Measurements from ENCODE around the gene GARRE1. TPM values are rescaled to one million over a fixed set of nuclear protein-coding genes. Genes with fewer than 3 reads are reported as not detected.
"Not testable (repeated sequence)": the region's sequence is repeated elsewhere in the genome, so short reads cannot be mapped to it uniquely, and the experiment has no call there.

Gene GARRE1, protein sequence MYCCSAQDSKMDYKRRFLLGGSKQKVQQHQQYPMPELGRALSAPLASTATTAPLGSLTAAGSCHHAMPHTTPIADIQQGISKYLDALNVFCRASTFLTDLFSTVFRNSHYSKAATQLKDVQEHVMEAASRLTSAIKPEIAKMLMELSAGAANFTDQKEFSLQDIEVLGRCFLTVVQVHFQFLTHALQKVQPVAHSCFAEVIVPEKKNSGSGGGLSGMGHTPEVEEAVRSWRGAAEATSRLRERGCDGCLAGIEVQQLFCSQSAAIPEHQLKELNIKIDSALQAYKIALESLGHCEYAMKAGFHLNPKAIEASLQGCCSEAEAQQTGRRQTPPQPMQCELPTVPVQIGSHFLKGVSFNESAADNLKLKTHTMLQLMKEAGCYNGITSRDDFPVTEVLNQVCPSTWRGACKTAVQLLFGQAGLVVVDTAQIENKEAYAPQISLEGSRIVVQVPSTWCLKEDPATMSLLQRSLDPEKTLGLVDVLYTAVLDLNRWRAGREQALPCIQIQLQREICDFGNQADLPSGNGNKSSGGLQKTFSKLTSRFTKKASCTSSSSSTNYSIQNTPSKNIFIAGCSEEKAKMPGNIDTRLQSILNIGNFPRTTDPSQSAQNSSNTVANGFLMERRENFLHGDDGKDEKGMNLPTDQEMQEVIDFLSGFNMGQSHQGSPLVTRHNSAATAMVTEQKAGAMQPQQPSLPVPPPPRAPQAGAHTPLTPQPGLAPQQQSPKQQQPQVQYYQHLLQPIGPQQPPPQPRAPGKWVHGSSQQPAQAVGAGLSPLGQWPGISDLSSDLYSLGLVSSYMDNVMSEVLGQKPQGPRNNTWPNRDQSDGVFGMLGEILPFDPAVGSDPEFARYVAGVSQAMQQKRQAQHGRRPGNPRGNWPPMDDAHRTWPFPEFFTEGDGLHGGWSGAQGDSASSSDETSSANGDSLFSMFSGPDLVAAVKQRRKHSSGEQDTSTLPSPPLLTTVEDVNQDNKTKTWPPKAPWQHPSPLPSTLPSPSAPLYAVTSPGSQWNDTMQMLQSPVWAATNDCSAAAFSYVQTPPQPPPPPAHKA (N-terminal part only)
- 7.2 TPM for polyA plus RNA-seq (2013)

DNA sequence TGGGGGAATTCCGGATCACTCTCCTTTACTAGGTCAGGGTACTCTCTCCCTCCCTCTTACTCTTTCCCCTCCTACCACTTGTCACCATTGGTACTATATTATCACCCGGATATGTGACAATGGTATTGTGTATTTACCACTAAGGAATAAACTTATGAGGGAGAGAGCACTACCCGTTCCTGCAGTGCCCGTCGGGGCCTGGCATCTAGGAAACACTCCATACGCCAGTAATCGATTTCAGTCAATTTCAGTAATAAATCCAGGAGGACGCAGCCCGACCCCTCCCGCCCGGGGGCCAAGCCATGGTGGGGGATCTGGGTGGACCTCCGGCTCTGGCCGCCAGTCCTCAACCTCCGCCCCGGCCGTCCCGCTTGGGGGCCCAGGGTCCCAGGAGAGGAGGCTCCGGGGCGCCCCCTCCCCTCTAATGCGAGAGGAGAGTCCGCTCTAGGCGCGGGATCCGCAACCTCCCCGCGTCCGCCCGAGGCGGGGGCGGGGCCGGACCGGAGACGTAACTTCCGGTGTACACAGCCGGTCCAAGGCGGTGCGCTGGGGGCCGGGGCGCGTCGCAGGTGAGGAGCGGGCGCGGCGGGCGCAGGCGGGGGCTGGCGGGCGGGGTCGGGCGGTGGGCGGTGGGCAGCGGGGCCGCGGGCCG lies at the start of gene GARRE1:
GARRE1 (plus strand) TSS at position 509 of the 652 bp plus-strand sequence. CDS start 45,920 bp downstream, outside the sequence.
- WGBS (ENCODE audit: insufficient coverage): 0% methylated on average over 37 of the region's 56 CpGs
- H3K4me1 ChIP-seq (ENCODE audit: control extremely low read depth in 1 of 4, control insufficient read depth in 4 of 4, insufficient read depth in 4 of 4, low read length in 3 of 4): peaks cover 0 to 12% (median 10%) of the 10 kb centered on the region in 4 experiments
- H3K9me3 ChIP-seq (ENCODE audit: control extremely low read depth in 1 of 5, control insufficient read depth in 4 of 5, insufficient read depth in 2 of 5, low read depth in 1 of 5, low read length in 4 of 5): no peaks in the 10 kb centered on the region
- peak within 1 kb of the TSS; percentile 63 to 93 (median 82) for H3K4me3 ChIP-seq (ENCODE audit: control insufficient read depth in 1 of 7, extremely low read depth in 1 of 7, insufficient read depth in 4 of 7, low read depth in 2 of 7, low read length in 6 of 7)
- H3K27ac ChIP-seq (ENCODE audit: insufficient read depth in 1 of 2, low read depth in 1 of 2, low read length in 2 of 2, poor library complexity in 1 of 2, severe bottlenecking in 2 of 2): peak within 1 kb of the TSS in 1 of 2 experiments; percentile 49
- CTCF ChIA-PET: no interaction called here
- no peaks in the 10 kb centered on the region for H3K36me3 ChIP-seq (ENCODE audit: control insufficient read depth in 4 of 4, insufficient read depth in 4 of 4, low read length in 3 of 4)
- POLR2A ChIA-PET: no interaction called here
- H3K27me3 ChIP-seq (replicated peaks in 2 of 5; ENCODE audit: control insufficient read depth in 4 of 5, insufficient read depth in 5 of 5, low read length in 4 of 5): peaks cover 0 to 6% (median 0%) of the 10 kb centered on the region in 5 experiments
- DNase-seq: peak; percentile 54 to 82 (median 76)

DNA sequence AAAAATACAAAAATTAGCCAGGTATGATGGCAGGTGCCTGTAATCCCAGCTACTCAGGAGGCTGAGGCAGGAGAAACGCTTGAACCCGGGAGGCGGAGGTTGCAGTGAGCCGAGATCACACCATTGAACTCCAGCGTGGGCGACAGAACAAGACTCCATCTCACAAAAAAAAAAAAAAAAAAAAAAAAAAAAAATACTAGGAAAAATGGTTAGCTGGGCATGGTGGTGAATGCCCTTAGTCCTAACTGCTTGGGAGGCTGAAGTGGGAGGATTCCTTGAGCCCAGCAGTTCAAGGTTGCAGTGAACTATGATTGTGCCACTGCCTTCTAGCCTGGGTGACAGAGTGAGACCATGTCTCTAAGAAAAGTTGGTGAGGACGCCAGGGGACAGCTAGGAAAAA lies 49.0 kb upstream of the GARRE1 start:
- H3K27ac ChIP-seq (ENCODE audit: insufficient read depth in 1 of 2, low read depth in 1 of 2, low read length in 2 of 2, poor library complexity in 1 of 2, severe bottlenecking in 2 of 2); H3K4me1 ChIP-seq (ENCODE audit: control extremely low read depth in 1 of 4, control insufficient read depth in 4 of 4, insufficient read depth in 4 of 4, low read length in 3 of 4); H3K27me3 ChIP-seq (replicated peaks in 2 of 5; ENCODE audit: control insufficient read depth in 4 of 5, insufficient read depth in 5 of 5, low read length in 4 of 5); DNase-seq; H3K9me3 ChIP-seq (ENCODE audit: control extremely low read depth in 1 of 5, control insufficient read depth in 4 of 5, insufficient read depth in 2 of 5, low read depth in 1 of 5, low read length in 4 of 5); H3K4me3 ChIP-seq (ENCODE audit: control insufficient read depth in 1 of 7, extremely low read depth in 1 of 7, insufficient read depth in 4 of 7, low read depth in 2 of 7, low read length in 6 of 7): not testable (repeated sequence)
- 100% methylated on average over 5 of the region's 7 CpGs for WGBS (ENCODE audit: insufficient coverage)
- POLR2A ChIA-PET: interaction anchor here (0.6 kb wide), 1 partner anchor 1385 kb away, joined by 3 read pairs; no protein-coding TSS in a partner anchor
- CTCF ChIA-PET: interaction anchor here (0.7 to 1.4 kb wide), 2 partner anchors 10 to 1987 kb away, joined by 3 read pairs; no protein-coding TSS in a partner anchor
- peaks cover 11 to 44% (median 22%) of the 10 kb centered on the region in 4 experiments for H3K36me3 ChIP-seq (ENCODE audit: control insufficient read depth in 4 of 4, insufficient read depth in 4 of 4, low read length in 3 of 4)

DNA sequence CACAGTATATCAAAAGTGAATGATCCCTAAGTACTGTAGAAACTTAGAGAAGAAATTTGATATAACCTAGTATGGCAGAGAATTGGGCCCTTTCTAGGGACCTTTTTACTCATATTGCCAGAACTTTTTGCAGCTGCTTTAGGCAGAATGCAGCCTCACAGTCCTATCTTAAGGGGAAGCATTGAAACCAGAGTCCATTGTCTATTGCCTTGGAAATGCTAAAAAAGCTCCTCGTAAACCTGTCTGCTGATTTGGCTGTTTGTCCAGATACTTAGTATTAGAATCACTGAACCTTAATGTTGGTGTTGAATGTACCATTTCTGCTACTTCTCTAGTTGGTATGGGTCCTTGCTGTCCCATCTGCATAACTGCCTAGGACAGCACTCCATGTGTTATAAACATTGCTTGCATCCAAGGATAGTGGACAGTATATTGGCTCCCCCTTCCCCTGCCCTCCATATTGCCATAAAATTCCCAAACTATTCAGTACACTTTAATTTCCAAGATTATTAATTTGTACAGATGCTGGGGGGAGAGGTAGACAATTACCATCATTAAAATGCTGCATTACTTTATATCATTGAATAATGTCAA lies 46.0 kb upstream of the GARRE1 start:
- 100% methylated on average over 1 of the region's 1 CpG for WGBS (ENCODE audit: insufficient coverage)
- POLR2A ChIA-PET: no interaction called here
- H3K36me3 ChIP-seq (ENCODE audit: control insufficient read depth in 4 of 4, insufficient read depth in 4 of 4, low read length in 3 of 4): peaks cover 13 to 56% (median 27%) of the 10 kb centered on the region in 4 experiments

DNA sequence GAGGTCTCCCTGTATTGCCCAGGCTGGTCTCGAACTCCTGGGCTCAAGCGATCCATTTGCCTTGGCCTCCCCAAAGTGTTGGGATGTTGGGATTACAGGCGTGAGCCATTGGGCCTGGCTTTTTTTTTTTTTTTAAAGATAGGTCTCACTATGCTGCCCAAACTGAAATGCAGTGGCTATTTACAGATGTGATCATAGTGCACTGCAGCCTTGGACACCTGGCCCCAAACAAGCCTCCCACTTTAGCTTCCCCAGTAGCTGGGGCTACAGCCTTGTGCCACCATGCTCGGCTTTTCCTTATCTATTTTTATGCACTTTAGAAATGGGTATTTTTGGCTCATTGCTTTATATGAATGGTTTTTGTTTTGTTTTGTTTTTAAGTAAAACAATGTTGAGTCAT lies 44.6 kb upstream of the GARRE1 start:
- CTCF ChIA-PET: interaction anchor here (0.9 to 1.9 kb wide), 5 partner anchors 10 to 24 kb away, joined by 3 to 4 read pairs (median 4); no protein-coding TSS in a partner anchor
- H3K4me3 ChIP-seq (ENCODE audit: control insufficient read depth in 1 of 7, extremely low read depth in 1 of 7, insufficient read depth in 4 of 7, low read depth in 2 of 7, low read length in 6 of 7): no peak overlapping the region
- H3K9me3 ChIP-seq (ENCODE audit: control extremely low read depth in 1 of 5, control insufficient read depth in 4 of 5, insufficient read depth in 2 of 5, low read depth in 1 of 5, low read length in 4 of 5): no peaks in the 10 kb centered on the region
- peaks cover 16 to 60% (median 29%) of the 10 kb centered on the region in 4 experiments for H3K36me3 ChIP-seq (ENCODE audit: control insufficient read depth in 4 of 4, insufficient read depth in 4 of 4, low read length in 3 of 4)
- H3K27me3 ChIP-seq (replicated peaks in 2 of 5; ENCODE audit: control insufficient read depth in 4 of 5, insufficient read depth in 5 of 5, low read length in 4 of 5): no peaks in the 10 kb centered on the region
- no peak for DNase-seq
- 80% methylated on average over 1 of the region's 4 CpGs for WGBS (ENCODE audit: insufficient coverage)
- H3K4me1 ChIP-seq (ENCODE audit: control extremely low read depth in 1 of 4, control insufficient read depth in 4 of 4, insufficient read depth in 4 of 4, low read length in 3 of 4): no peaks in the 10 kb centered on the region
- POLR2A ChIA-PET: no interaction called here
- H3K27ac ChIP-seq (ENCODE audit: insufficient read depth in 1 of 2, low read depth in 1 of 2, low read length in 2 of 2, poor library complexity in 1 of 2, severe bottlenecking in 2 of 2): no peak overlapping the region

More for the DNA sequence above, 46.0 kb upstream of the GARRE1 start:
- DNase-seq: no peak
- Histone ChIP-seq H3K27ac (ENCODE audit: insufficient read depth in 1 of 2, low read depth in 1 of 2, low read length in 2 of 2, poor library complexity in 1 of 2, severe bottlenecking in 2 of 2) (no peak overlapping the region), H3K27me3 (replicated peaks in 2 of 5; ENCODE audit: control insufficient read depth in 4 of 5, insufficient read depth in 5 of 5, low read length in 4 of 5) (no peaks in the 10 kb centered on the region), H3K4me3 (ENCODE audit: control insufficient read depth in 1 of 7, extremely low read depth in 1 of 7, insufficient read depth in 4 of 7, low read depth in 2 of 7, low read length in 6 of 7) (no peak overlapping the region), H3K9me3 (ENCODE audit: control extremely low read depth in 1 of 5, control insufficient read depth in 4 of 5, insufficient read depth in 2 of 5, low read depth in 1 of 5, low read length in 4 of 5) (no peaks in the 10 kb centered on the region), H3K4me1 (ENCODE audit: control extremely low read depth in 1 of 4, control insufficient read depth in 4 of 4, insufficient read depth in 4 of 4, low read length in 3 of 4) (no peaks in the 10 kb centered on the region)
- CTCF ChIA-PET: interaction anchor here (0.8 to 1.9 kb wide), 5 partner anchors 10 to 139 kb away, joined by 3 to 4 read pairs (median 4); no protein-coding TSS in a partner anchor

DNA sequence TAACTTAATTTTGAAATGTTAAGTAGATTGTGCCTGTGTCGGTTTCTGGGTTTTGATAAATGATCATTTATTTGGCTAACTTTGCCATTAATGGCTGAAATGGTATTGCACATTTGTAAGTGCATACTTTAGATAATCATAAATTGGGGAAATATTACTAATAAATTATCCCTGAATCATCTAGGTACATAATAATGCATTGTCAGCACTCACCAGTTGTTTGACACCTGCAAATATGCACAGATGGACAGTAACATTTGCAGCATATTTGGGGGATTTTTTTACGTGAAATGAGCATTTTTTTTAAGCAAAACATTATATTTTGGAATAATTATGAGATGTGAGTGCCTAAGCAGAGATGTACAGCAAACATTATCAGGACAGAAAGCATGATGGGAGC lies 41.1 kb upstream of the GARRE1 start:
- CTCF ChIA-PET: no interaction called here
- H3K4me3 ChIP-seq (ENCODE audit: control insufficient read depth in 1 of 7, extremely low read depth in 1 of 7, insufficient read depth in 4 of 7, low read depth in 2 of 7, low read length in 6 of 7): no peak overlapping the region
- no peaks in the 10 kb centered on the region for H3K9me3 ChIP-seq (ENCODE audit: control extremely low read depth in 1 of 5, control insufficient read depth in 4 of 5, insufficient read depth in 2 of 5, low read depth in 1 of 5, low read length in 4 of 5)
- H3K36me3 ChIP-seq (ENCODE audit: control insufficient read depth in 4 of 4, insufficient read depth in 4 of 4, low read length in 3 of 4): peaks cover 13 to 60% (median 29%) of the 10 kb centered on the region in 4 experiments
- DNase-seq: no peak
- POLR2A ChIA-PET: no interaction called here
- peaks cover 2 to 8% (median 8%) of the 10 kb centered on the region in 4 experiments for H3K4me1 ChIP-seq (ENCODE audit: control extremely low read depth in 1 of 4, control insufficient read depth in 4 of 4, insufficient read depth in 4 of 4, low read length in 3 of 4)
- H3K27ac ChIP-seq (ENCODE audit: insufficient read depth in 1 of 2, low read depth in 1 of 2, low read length in 2 of 2, poor library complexity in 1 of 2, severe bottlenecking in 2 of 2): no peak overlapping the region
- H3K27me3 ChIP-seq (replicated peaks in 2 of 5; ENCODE audit: control insufficient read depth in 4 of 5, insufficient read depth in 5 of 5, low read length in 4 of 5): no peaks in the 10 kb centered on the region
- WGBS (ENCODE audit: insufficient coverage): 100% methylated on average over 1 of the region's 2 CpGs

DNA sequence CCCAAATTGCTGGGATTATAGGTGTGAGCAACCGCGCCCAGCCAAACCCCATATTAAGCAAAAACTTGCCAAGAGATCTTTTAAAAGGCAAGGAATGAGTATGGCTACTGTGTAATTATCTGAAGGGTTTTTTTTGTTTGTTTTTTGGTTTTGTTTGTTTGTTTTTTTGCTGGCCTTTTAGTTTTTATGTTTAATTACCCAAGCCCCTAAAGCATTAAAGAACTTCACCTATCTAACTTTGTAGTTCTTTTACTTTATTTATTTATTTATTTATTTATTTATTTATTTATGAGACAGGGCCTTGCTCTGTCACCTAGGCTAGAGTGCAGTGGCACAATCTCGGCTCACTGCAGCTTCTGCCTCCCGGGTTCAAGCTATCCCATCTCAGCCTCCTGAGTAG lies 40.3 kb upstream of the GARRE1 start:
- 100% methylated on average over 2 of the region's 4 CpGs for WGBS (ENCODE audit: insufficient coverage)
- Histone ChIP-seq H3K4me1 (ENCODE audit: control extremely low read depth in 1 of 4, control insufficient read depth in 4 of 4, insufficient read depth in 4 of 4, low read length in 3 of 4) (peaks cover 9 to 16% (median 14%) of the 10 kb centered on the region in 4 experiments), H3K4me3 (ENCODE audit: control insufficient read depth in 1 of 7, extremely low read depth in 1 of 7, insufficient read depth in 4 of 7, low read depth in 2 of 7, low read length in 6 of 7) (no peak overlapping the region), H3K27ac (ENCODE audit: insufficient read depth in 1 of 2, low read depth in 1 of 2, low read length in 2 of 2, poor library complexity in 1 of 2, severe bottlenecking in 2 of 2) (no peak overlapping the region), H3K36me3 (ENCODE audit: control insufficient read depth in 4 of 4, insufficient read depth in 4 of 4, low read length in 3 of 4) (peaks cover 10 to 53% (median 28%) of the 10 kb centered on the region in 4 experiments), H3K9me3 (ENCODE audit: control extremely low read depth in 1 of 5, control insufficient read depth in 4 of 5, insufficient read depth in 2 of 5, low read depth in 1 of 5, low read length in 4 of 5) (no peaks in the 10 kb centered on the region), H3K27me3 (replicated peaks in 2 of 5; ENCODE audit: control insufficient read depth in 4 of 5, insufficient read depth in 5 of 5, low read length in 4 of 5) (no peaks in the 10 kb centered on the region)
- ChIA-PET POLR2A (no interaction called here), CTCF (no interaction called here)
- no peak for DNase-seq
